ENCODE results near the gene PLXNA4. TPM values are rescaled to one million over a fixed set of nuclear protein-coding genes. Genes with fewer than 3 reads are reported as not detected.
A peak's percentile ranks its signal among the peaks of the same experiment; 100 is the strongest.

The PLXNA4 gene
- total and polyA plus RNA-seq, 2 experiments from 2014 or later, result 7.3 to 33.3 TPM

DNA sequence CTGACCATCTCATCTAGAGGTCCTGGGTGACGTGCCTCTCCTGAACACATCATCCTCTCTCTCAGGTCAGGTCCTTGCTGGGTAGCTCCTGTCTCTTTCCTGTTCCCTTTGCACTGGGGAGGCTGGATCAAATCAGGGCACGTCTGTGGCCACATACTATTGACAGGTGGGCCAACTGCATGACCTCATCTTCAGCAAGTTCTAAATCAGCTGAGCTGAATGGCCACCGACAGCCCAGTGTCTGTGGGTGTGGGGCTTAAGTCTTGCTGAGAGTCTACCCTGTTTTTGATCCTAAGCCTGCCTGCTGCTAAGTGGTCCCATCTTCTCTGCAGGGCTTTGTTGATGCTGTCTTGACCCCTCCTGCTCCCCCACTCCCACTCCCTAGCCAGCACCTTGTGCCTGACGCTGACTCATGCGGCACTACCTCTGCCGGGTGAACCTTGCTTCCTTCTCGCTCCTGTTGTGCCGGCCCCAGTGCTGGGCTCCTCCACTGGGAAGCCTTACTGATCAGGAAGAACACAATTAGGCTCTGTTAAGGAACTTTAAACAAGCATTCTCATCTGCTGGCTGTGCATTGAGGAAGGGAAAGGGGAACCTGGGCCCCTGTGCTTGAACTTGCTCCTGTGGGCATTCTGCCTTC, 440.4 kb downstream of the PLXNA4 start:
- TF ChIP-seq, protein P1, sequence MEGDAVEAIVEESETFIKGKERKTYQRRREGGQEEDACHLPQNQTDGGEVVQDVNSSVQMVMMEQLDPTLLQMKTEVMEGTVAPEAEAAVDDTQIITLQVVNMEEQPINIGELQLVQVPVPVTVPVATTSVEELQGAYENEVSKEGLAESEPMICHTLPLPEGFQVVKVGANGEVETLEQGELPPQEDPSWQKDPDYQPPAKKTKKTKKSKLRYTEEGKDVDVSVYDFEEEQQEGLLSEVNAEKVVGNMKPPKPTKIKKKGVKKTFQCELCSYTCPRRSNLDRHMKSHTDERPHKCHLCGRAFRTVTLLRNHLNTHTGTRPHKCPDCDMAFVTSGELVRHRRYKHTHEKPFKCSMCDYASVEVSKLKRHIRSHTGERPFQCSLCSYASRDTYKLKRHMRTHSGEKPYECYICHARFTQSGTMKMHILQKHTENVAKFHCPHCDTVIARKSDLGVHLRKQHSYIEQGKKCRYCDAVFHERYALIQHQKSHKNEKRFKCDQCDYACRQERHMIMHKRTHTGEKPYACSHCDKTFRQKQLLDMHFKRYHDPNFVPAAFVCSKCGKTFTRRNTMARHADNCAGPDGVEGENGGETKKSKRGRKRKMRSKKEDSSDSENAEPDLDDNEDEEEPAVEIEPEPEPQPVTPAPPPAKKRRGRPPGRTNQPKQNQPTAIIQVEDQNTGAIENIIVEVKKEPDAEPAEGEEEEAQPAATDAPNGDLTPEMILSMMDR (IDR thresholded peaks at IDR 0.05; ENCODE audit: low read depth, low read length), result no peak
- Histone ChIP-seq H3K36me3 (peaks cover 3% of the 10 kb centered on the region), H3K4me3 (no peak overlapping the region), H3K27ac (no peak overlapping the region), H3K9me3 (ENCODE audit: low read depth) (no peaks in the 10 kb centered on the region), H3K27me3 (no peaks in the 10 kb centered on the region), H3K4me1 (ENCODE audit: low read depth) (no peaks in the 10 kb centered on the region)
- DNase-seq (ENCODE audit: low read depth in 1 of 2, low spot score in 1 of 2), result no peak

GRCh38 chr7:132134814-132135445, 441.3 kb downstream of the PLXNA4 start:
- no peak overlapping the region for H3K27ac ChIP-seq
- H3K4me1 ChIP-seq (ENCODE audit: low read depth), result no peaks in the 10 kb centered on the region
- no peaks in the 10 kb centered on the region for H3K27me3 ChIP-seq
- H3K4me3 ChIP-seq, result no peak overlapping the region
- H3K36me3 ChIP-seq, result peaks cover 4% of the 10 kb centered on the region
- TF ChIP-seq, protein P1 (IDR thresholded peaks at IDR 0.05; ENCODE audit: low read depth, low read length), result no peak
- H3K9me3 ChIP-seq (ENCODE audit: low read depth), result no peaks in the 10 kb centered on the region
- peak in 1 of 2 donors; percentile 23 for DNase-seq (ENCODE audit: low read depth in 1 of 2, low spot score in 1 of 2)

- Histone ChIP-seq H3K27ac (no peak overlapping the region), H3K4me3 (no peak overlapping the region), H3K4me1 (ENCODE audit: low read depth) (no peaks in the 10 kb centered on the region), H3K36me3 (peaks cover 4% of the 10 kb centered on the region), H3K9me3 (ENCODE audit: low read depth) (no peaks in the 10 kb centered on the region), H3K27me3 (no peaks in the 10 kb centered on the region)
- no peak for DNase-seq (ENCODE audit: low read depth in 1 of 2, low spot score in 1 of 2)
- TF ChIP-seq, protein P1 (IDR thresholded peaks at IDR 0.05; ENCODE audit: low read depth, low read length), result no peak
These were observed 442.8 kb downstream of the PLXNA4 start for GRCh38 chr7:132133501-132133900.

DNA sequence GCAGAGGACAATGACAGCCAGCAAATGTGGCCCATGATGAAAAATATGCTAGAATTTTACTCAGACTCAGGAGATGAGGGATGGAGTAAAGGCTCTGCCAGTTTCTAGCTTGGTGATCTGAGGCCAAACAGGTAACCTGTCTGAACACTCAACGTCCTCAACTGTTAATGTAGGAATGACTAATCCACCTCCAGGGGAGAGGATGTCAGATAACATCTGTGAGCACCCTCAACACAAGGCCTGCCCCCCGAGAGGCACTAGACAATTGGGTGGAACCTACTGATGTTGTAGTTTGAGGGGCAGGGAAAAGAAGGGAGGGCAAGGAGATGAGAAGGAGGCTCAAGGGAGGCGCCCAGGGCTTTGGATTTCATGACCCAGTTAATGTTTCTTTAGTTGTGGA, 445.1 kb downstream of the PLXNA4 start:
- no peaks in the 10 kb centered on the region for H3K27me3 ChIP-seq
- no peaks in the 10 kb centered on the region for H3K4me1 ChIP-seq (ENCODE audit: low read depth)
- no peak overlapping the region for H3K4me3 ChIP-seq
- H3K27ac ChIP-seq, result no peak overlapping the region
- TF ChIP-seq, protein P1 (IDR thresholded peaks at IDR 0.05; ENCODE audit: low read depth, low read length), result no peak
- no peak for DNase-seq (ENCODE audit: low read depth in 1 of 2, low spot score in 1 of 2)
- H3K9me3 ChIP-seq (ENCODE audit: low read depth), result no peaks in the 10 kb centered on the region
- H3K36me3 ChIP-seq, result peaks cover 4% of the 10 kb centered on the region

GRCh38 chr7:132130497-132130896, 445.8 kb downstream of the PLXNA4 start:
- Histone ChIP-seq H3K36me3 (peaks cover 4% of the 10 kb centered on the region), H3K4me1 (ENCODE audit: low read depth) (no peaks in the 10 kb centered on the region), H3K27ac (no peak overlapping the region), H3K27me3 (no peaks in the 10 kb centered on the region), H3K4me3 (no peak overlapping the region), H3K9me3 (ENCODE audit: low read depth) (no peaks in the 10 kb centered on the region)
- DNase-seq (ENCODE audit: low read depth in 1 of 2, low spot score in 1 of 2), result no peak
- TF ChIP-seq, protein P1 (IDR thresholded peaks at IDR 0.05; ENCODE audit: low read depth, low read length), result no peak
